CD14-positive monocyte (primary cell): ENCODE measurements around the gene SLCO1B3. TPM values are rescaled to one million over a fixed set of nuclear protein-coding genes. Genes with fewer than 3 reads are reported as not detected.

ENCODE experiments used
- DNase-seq, 3 donors: peaks; one replicate each; pipeline ENCODE4 v3.0.0-alpha.2; 2011 to 2022
- H2AFZ ChIP-seq: 2 replicates; pipeline ENCODE4 v1.6.0; 2012; ENCODE audit warnings: mild to moderate bottlenecking, low read depth, low read length, inconsistent platforms; ENCODE audit not compliant: insufficient read depth, poor library complexity, severe bottlenecking
- H3K27ac ChIP-seq, 2 donors: 1 replicate in 1 of 2; 2 replicates in 1 of 2; pipeline ENCODE4 v1.5.1; 2012 to 2013; ENCODE audit warnings: low read length in 2 of 2, control low read depth in 1 of 2, inconsistent platforms in 1 of 2, low read depth in 1 of 2, mild to moderate bottlenecking in 1 of 2
- H3K27me3 ChIP-seq, 2 donors: one replicate each; pipeline versions ENCODE4 v1.6.0 to v1.6.1; 2011 to 2013; ENCODE audit warnings: low read length in 2 of 2; ENCODE audit not compliant: control insufficient read depth in 2 of 2, insufficient read depth in 2 of 2
- H3K36me3 ChIP-seq, 2 donors: replicated peaks in 1 of 2; 1 replicate in 1 of 2; 2 replicates in 1 of 2; pipeline versions ENCODE4 v1.5.1 to v1.6.1; 2012 to 2013; ENCODE audit warnings: low read length in 2 of 2, control low read depth in 1 of 2, inconsistent platforms in 1 of 2, mild to moderate bottlenecking in 1 of 2; ENCODE audit not compliant: insufficient read depth in 2 of 2, control insufficient read depth in 1 of 2
- H3K4me1 ChIP-seq, 2 donors: 1 replicate in 1 of 2; 2 replicates in 1 of 2; pipeline versions ENCODE4 v1.5.1 to v1.6.1; 2012 to 2013; ENCODE audit warnings: low read length in 2 of 2, control low read depth in 1 of 2, inconsistent platforms in 1 of 2, mild to moderate bottlenecking in 1 of 2, moderate library complexity in 1 of 2; ENCODE audit not compliant: insufficient read depth in 2 of 2, control insufficient read depth in 1 of 2
- H3K4me2 ChIP-seq: replicated peaks from 2 replicates; pipeline ENCODE3; 2012; ENCODE audit warnings: low read length, moderate library complexity, mild to moderate bottlenecking; ENCODE audit not compliant: poor library complexity, severe bottlenecking; ENCODE audit errors: extremely low read depth
- H3K4me3 ChIP-seq, 3 experiments: fragments of 200-600 bp in 1 of 3; sonication (generic) in 1 of 3; replicated peaks in 1 of 3; 1 replicate in 2 of 3; 2 replicates in 1 of 3; pipeline ENCODE4 v1.5.1; 2011 to 2013; ENCODE audit warnings: low read length in 3 of 3, mild to moderate bottlenecking in 3 of 3, control low read depth in 2 of 3, low read depth in 2 of 3, inconsistent platforms in 1 of 3, moderate library complexity in 1 of 3
- H3K79me2 ChIP-seq: 2 replicates; pipeline ENCODE4 v1.6.0; 2012; ENCODE audit warnings: mild to moderate bottlenecking, control low read depth, inconsistent platforms, low read length, moderate library complexity; ENCODE audit not compliant: insufficient read depth
- H3K9ac ChIP-seq: 2 replicates; pipeline ENCODE4 v1.6.0; 2017; ENCODE audit warnings: low read length, mild to moderate bottlenecking; ENCODE audit not compliant: insufficient read depth, poor library complexity, severe bottlenecking
- H3K9me3 ChIP-seq, 2 donors: replicated peaks in 1 of 2; 1 replicate in 1 of 2; 2 replicates in 1 of 2; pipeline versions ENCODE4 v1.5.1 to v1.6.1; 2012 to 2013; ENCODE audit warnings: low read length in 2 of 2, control low read depth in 1 of 2; ENCODE audit not compliant: control insufficient read depth in 1 of 2, insufficient read depth in 1 of 2
- H4K20me1 ChIP-seq: 2 replicates; pipeline ENCODE4 v1.6.0; 2012; ENCODE audit warnings: mild to moderate bottlenecking, low read length, control low read depth, moderate library complexity; ENCODE audit not compliant: insufficient read depth
- H3K27ac Mint-ChIP-seq, 7 donors: one replicate each; pipeline ENCODE4 v1.8.0; 2020; ENCODE audit warnings: mild to moderate bottlenecking in 7 of 7, mixed read lengths in 7 of 7, moderate library complexity in 6 of 7, inconsistent platforms in 2 of 7
- H3K27me3 Mint-ChIP-seq, 3 donors: one replicate each; pipeline ENCODE4 v1.8.0; 2021 to 2022; ENCODE audit warnings: low read depth in 3 of 3, mild to moderate bottlenecking in 3 of 3, mixed read lengths in 3 of 3, moderate library complexity in 3 of 3, inconsistent platforms in 1 of 3
- H3K36me3 Mint-ChIP-seq, 2 donors: one replicate each; pipeline ENCODE4 v1.8.0; 2020; ENCODE audit warnings: mixed read lengths in 2 of 2, inconsistent platforms in 1 of 2, mild to moderate bottlenecking in 1 of 2
- H3K4me1 Mint-ChIP-seq: one replicate; pipeline ENCODE4 v1.8.0; 2020; ENCODE audit warnings: mild to moderate bottlenecking, mixed read lengths
- H3K4me3 Mint-ChIP-seq, 2 donors: one replicate each; pipeline ENCODE4 v1.8.0; 2020; ENCODE audit warnings: mild to moderate bottlenecking in 2 of 2, mixed read lengths in 2 of 2, moderate library complexity in 1 of 2
- H3K9me3 Mint-ChIP-seq, 7 donors: one replicate each; pipeline ENCODE4 v1.8.0; 2020 to 2022; ENCODE audit warnings: mixed read lengths in 7 of 7, mild to moderate bottlenecking in 6 of 7, moderate library complexity in 6 of 7, inconsistent platforms in 2 of 7
- WGBS: methylation state at CpG from one replicate; pipeline ENCODE4 v1.1.5; 2013; ENCODE audit warnings: missing lambda C conversion rate; ENCODE audit not compliant: insufficient coverage; 5-methylcytosine and 5-hydroxymethylcytosine counted together
- intact Hi-C, 2 donors: fragments of 100-400 bp; cut with micrococcal nuclease; formaldehyde crosslinking; loops; one replicate each; pipeline versions ENCODE4 v1.15.0 to v1.15.1; 2023
- polyA plus RNA-seq, 3 donors: library from polyadenylated mRNA; depleted of rRNA in 1 of 3; unstranded in 2 of 3; stranded (reverse) in 1 of 3; fragments of 300-500 nt in 2 of 3; fragments of >200 nt in 1 of 3; fragmentation: Illumina TruSeq in 2 of 3; gene quantifications; 1 replicate in 2 of 3; 2 replicates in 1 of 3; pipeline ENCODE4 v1.2.3, GENCODE V29; 2012 to 2021
- TF ChIP-seq, protein P1 (sequence below): fragments of 200-600 bp; IDR thresholded peaks from one replicate; pipeline ENCODE4 v1.8.0; 2022; ENCODE audit warnings: antibody characterized with exemption, mild to moderate bottlenecking

SLCO1B3 gene
- polyA plus RNA-seq, 3 donors = not detected

DNA sequence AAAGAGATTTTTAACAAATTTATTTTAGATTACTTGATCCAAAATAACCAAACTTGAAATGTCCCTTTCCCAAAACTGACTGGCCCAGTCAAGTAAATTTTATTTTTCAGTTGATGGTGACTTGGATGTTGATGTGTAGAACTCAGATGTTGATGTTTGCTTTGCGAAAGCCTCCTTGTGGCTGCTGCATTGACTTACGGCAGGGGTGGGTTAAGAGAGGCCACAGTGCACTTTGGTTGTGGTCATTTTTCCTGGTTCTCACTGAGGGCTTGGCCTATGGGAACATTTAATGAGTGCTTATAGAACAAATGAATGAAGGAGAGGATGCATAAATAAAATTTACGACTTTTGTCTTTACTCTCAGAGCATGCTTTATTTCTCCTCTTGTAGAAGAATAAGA lies 52.6 kb downstream of the SLCO1B3 start:
- Histone ChIP-seq H3K4me2 (no peak overlapping the region), H3K27me3 (no peaks in the 10 kb centered on the region), H3K27ac (no peak overlapping the region), H3K79me2 (no peaks in the 10 kb centered on the region), H3K9me3 (no peaks in the 10 kb centered on the region), H3K4me1 (no peaks in the 10 kb centered on the region), H4K20me1 (no peaks in the 10 kb centered on the region), H2AFZ (no peak overlapping the region), H3K36me3 (no peaks in the 10 kb centered on the region), H3K4me3 (no peak overlapping the region), H3K9ac (no peak overlapping the region)
- intact Hi-C loops = no loop called here
- WGBS = 100% methylated on average over 3 of the region's 3 CpGs
- no peak overlapping the region for H3K4me3 Mint-ChIP-seq
- peaks cover 1 to 12% (median 4%) of the 10 kb centered on the region in 7 donors for H3K9me3 Mint-ChIP-seq
- no peak for DNase-seq
- H3K4me1 Mint-ChIP-seq = no peaks in the 10 kb centered on the region
- no peak overlapping the region for H3K27ac Mint-ChIP-seq
- H3K27me3 Mint-ChIP-seq = no peaks in the 10 kb centered on the region
- TF ChIP-seq, protein P1, sequence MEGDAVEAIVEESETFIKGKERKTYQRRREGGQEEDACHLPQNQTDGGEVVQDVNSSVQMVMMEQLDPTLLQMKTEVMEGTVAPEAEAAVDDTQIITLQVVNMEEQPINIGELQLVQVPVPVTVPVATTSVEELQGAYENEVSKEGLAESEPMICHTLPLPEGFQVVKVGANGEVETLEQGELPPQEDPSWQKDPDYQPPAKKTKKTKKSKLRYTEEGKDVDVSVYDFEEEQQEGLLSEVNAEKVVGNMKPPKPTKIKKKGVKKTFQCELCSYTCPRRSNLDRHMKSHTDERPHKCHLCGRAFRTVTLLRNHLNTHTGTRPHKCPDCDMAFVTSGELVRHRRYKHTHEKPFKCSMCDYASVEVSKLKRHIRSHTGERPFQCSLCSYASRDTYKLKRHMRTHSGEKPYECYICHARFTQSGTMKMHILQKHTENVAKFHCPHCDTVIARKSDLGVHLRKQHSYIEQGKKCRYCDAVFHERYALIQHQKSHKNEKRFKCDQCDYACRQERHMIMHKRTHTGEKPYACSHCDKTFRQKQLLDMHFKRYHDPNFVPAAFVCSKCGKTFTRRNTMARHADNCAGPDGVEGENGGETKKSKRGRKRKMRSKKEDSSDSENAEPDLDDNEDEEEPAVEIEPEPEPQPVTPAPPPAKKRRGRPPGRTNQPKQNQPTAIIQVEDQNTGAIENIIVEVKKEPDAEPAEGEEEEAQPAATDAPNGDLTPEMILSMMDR = no peak
- H3K36me3 Mint-ChIP-seq = no peaks in the 10 kb centered on the region

DNA sequence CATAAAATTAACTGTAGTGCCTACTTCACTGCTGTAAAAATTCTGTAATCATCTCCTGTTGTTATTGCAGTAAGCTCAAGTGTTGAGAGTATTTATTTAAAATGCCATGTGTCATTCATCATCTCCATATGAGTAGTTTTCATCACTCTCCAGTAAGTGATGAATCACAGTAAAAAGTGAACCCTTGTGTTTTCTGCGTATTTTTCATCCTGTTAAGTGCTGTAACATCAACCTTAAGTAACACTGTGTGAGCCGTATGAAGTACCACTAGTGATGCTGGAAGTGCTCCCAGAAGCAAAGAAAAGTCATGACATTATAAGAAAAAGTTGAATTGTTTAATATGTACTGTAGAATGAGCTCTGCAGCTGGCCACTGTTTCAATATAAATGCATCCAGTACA lies 55.4 kb downstream of the SLCO1B3 start:
- WGBS = no CpG with 5 or more reads among the region's 2 CpGs
- Mint-ChIP-seq H3K27ac (no peak overlapping the region), H3K36me3 (no peaks in the 10 kb centered on the region), H3K9me3 (peaks cover 0 to 5% (median 2%) of the 10 kb centered on the region in 7 donors), H3K4me3 (no peak overlapping the region), H3K27me3 (no peaks in the 10 kb centered on the region), H3K4me1 (no peaks in the 10 kb centered on the region)
- Histone ChIP-seq H3K4me3 (no peak overlapping the region), H3K4me1 (no peaks in the 10 kb centered on the region), H3K79me2 (no peaks in the 10 kb centered on the region), H3K4me2 (no peak overlapping the region), H2AFZ (no peak overlapping the region), H3K9ac (no peak overlapping the region), H4K20me1 (no peaks in the 10 kb centered on the region), H3K9me3 (no peaks in the 10 kb centered on the region), H3K36me3 (no peaks in the 10 kb centered on the region), H3K27me3 (no peaks in the 10 kb centered on the region), H3K27ac (no peak overlapping the region)
- DNase-seq = no peak
- TF ChIP-seq, protein P1 = no peak
- intact Hi-C loops = no loop called here
